H1 (cell line): ENCODE measurements around the gene CANX. TPM values are rescaled to one million over a fixed set of nuclear protein-coding genes. Genes with fewer than 3 reads are reported as not detected.

Source experiments
- FOSL1 ChIP-seq: IDR thresholded peaks from 2 replicates; pipeline ENCODE4 v1.6.1; 2011; ENCODE audit warnings: mild to moderate bottlenecking, low read depth, low read length, moderate library complexity; ENCODE audit not compliant: insufficient read depth
- HDAC6 ChIP-seq: IDR thresholded peaks from one replicate; pipeline ENCODE4 v1.7.1; 2012; ENCODE audit warnings: low read depth, mild to moderate bottlenecking, inconsistent platforms, low read length, moderate library complexity
- SIX5 ChIP-seq: IDR thresholded peaks from 2 replicates; pipeline ENCODE4 v1.6.1; 2011; ENCODE audit warnings: mild to moderate bottlenecking, low read depth, low read length
- USF2 ChIP-seq: IDR thresholded peaks from 2 replicates; pipeline ENCODE4 v1.6.1; 2011; ENCODE audit warnings: low read length, improper control_type of control experiment
- polyA plus RNA-seq, 7 experiments: library from polyadenylated mRNA; depleted of rRNA in 3 of 7; stranded (reverse) in 5 of 7; unstranded in 2 of 7; fragments of >200 nt in 5 of 7; fragments of 200-250 nt in 2 of 7; gene quantifications; 1 replicate in 5 of 7; 2 replicates in 1 of 7; 4 replicates in 1 of 7; pipeline versions ENCODE4 v1.2.1 to v1.2.3, GENCODE V29; 2011 to 2013; ENCODE audit warnings: missing spikeins in 2 of 7, mixed read lengths in 2 of 7
- total RNA-seq: library from RNA; stranded (reverse); fragmentation: NEBNext Ultra II Directional; extraction: Animal tissue kit (Norgen Biotek cat#: 25700); gene quantifications from 2 replicates; pipeline ENCODE4 v1.2.1, GENCODE V29; 2021
- TF ChIP-seq, protein P1 (sequence below): fragments of 300-600 bp; sonication (generic); IDR thresholded peaks from 2 replicates; pipeline ENCODE4 v1.7.1; 2012; ENCODE audit warnings: low read length, moderate library complexity, mild to moderate bottlenecking, inconsistent platforms; ENCODE audit not compliant: insufficient replicate concordance

Gene CANX
- total and polyA plus RNA-seq, 2 of the 8 experiments (the other 6 are each of a cell fraction or from before 2014, with no cell fraction given): 136 to 691 TPM

GRCh38 chr5:179734536-179735164 is 35.9 kb downstream of the CANX start (continued):
- TF ChIP-seq USF2 (no peak), SIX5 (no peak), FOSL1 (no peak), HDAC6 (no peak)
- TF ChIP-seq, protein P1, sequence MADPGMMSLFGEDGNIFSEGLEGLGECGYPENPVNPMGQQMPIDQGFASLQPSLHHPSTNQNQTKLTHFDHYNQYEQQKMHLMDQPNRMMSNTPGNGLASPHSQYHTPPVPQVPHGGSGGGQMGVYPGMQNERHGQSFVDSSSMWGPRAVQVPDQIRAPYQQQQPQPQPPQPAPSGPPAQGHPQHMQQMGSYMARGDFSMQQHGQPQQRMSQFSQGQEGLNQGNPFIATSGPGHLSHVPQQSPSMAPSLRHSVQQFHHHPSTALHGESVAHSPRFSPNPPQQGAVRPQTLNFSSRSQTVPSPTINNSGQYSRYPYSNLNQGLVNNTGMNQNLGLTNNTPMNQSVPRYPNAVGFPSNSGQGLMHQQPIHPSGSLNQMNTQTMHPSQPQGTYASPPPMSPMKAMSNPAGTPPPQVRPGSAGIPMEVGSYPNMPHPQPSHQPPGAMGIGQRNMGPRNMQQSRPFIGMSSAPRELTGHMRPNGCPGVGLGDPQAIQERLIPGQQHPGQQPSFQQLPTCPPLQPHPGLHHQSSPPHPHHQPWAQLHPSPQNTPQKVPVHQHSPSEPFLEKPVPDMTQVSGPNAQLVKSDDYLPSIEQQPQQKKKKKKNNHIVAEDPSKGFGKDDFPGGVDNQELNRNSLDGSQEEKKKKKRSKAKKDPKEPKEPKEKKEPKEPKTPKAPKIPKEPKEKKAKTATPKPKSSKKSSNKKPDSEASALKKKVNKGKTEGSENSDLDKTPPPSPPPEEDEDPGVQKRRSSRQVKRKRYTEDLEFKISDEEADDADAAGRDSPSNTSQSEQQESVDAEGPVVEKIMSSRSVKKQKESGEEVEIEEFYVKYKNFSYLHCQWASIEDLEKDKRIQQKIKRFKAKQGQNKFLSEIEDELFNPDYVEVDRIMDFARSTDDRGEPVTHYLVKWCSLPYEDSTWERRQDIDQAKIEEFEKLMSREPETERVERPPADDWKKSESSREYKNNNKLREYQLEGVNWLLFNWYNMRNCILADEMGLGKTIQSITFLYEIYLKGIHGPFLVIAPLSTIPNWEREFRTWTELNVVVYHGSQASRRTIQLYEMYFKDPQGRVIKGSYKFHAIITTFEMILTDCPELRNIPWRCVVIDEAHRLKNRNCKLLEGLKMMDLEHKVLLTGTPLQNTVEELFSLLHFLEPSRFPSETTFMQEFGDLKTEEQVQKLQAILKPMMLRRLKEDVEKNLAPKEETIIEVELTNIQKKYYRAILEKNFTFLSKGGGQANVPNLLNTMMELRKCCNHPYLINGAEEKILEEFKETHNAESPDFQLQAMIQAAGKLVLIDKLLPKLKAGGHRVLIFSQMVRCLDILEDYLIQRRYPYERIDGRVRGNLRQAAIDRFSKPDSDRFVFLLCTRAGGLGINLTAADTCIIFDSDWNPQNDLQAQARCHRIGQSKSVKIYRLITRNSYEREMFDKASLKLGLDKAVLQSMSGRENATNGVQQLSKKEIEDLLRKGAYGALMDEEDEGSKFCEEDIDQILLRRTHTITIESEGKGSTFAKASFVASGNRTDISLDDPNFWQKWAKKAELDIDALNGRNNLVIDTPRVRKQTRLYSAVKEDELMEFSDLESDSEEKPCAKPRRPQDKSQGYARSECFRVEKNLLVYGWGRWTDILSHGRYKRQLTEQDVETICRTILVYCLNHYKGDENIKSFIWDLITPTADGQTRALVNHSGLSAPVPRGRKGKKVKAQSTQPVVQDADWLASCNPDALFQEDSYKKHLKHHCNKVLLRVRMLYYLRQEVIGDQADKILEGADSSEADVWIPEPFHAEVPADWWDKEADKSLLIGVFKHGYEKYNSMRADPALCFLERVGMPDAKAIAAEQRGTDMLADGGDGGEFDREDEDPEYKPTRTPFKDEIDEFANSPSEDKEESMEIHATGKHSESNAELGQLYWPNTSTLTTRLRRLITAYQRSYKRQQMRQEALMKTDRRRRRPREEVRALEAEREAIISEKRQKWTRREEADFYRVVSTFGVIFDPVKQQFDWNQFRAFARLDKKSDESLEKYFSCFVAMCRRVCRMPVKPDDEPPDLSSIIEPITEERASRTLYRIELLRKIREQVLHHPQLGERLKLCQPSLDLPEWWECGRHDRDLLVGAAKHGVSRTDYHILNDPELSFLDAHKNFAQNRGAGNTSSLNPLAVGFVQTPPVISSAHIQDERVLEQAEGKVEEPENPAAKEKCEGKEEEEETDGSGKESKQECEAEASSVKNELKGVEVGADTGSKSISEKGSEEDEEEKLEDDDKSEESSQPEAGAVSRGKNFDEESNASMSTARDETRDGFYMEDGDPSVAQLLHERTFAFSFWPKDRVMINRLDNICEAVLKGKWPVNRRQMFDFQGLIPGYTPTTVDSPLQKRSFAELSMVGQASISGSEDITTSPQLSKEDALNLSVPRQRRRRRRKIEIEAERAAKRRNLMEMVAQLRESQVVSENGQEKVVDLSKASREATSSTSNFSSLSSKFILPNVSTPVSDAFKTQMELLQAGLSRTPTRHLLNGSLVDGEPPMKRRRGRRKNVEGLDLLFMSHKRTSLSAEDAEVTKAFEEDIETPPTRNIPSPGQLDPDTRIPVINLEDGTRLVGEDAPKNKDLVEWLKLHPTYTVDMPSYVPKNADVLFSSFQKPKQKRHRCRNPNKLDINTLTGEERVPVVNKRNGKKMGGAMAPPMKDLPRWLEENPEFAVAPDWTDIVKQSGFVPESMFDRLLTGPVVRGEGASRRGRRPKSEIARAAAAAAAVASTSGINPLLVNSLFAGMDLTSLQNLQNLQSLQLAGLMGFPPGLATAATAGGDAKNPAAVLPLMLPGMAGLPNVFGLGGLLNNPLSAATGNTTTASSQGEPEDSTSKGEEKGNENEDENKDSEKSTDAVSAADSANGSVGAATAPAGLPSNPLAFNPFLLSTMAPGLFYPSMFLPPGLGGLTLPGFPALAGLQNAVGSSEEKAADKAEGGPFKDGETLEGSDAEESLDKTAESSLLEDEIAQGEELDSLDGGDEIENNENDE: no peak
